ENCODE results near the gene SLC19A2.
A peak's percentile ranks its signal among the peaks of the same experiment; 100 is the strongest.

SLC19A2 gene

GRCh38 chr1:169497317-169497716 is 11.6 kb upstream of the SLC19A2 start:
- Histone ChIP-seq H2BK12ac (ENCODE audit: low read length in 2 of 2) (no peak overlapping the region), H3K4ac (ENCODE audit: low read depth in 1 of 2, low read length in 2 of 2) (no peak overlapping the region), H3K14ac (ENCODE audit: low read length in 2 of 2) (no peak overlapping the region), H3K4me3 (ENCODE audit: insufficient read depth in 1 of 2, low read depth in 1 of 2, low read length in 2 of 2) (no peak overlapping the region), H4K91ac (ENCODE audit: low read length) (no peak overlapping the region), H3K27me3 (ENCODE audit: control insufficient read depth in 1 of 2, insufficient read depth in 1 of 2, low read length in 2 of 2) (no peaks in the 10 kb centered on the region), H3K23ac (ENCODE audit: low read length in 2 of 2) (no peak overlapping the region), H3K4me2 (ENCODE audit: low read length, poor library complexity, severe bottlenecking) (no peak overlapping the region), H3K9ac (ENCODE audit: low read length) (no peak overlapping the region), H3K79me1 (replicated peaks; ENCODE audit: low read length, poor library complexity, severe bottlenecking) (no peaks in the 10 kb centered on the region), H2AK5ac (ENCODE audit: low read length, severe bottlenecking) (no peak overlapping the region), H3K9me3 (ENCODE audit: control insufficient read depth, low read length) (no peaks in the 10 kb centered on the region), H3K4me1 (ENCODE audit: control insufficient read depth, insufficient read depth, low read depth, low read length) (no peaks in the 10 kb centered on the region), H4K8ac (ENCODE audit: low read length) (no peak overlapping the region), H2BK15ac (ENCODE audit: low read depth, poor library complexity, severe bottlenecking) (no peak overlapping the region), H2BK5ac (ENCODE audit: low read depth, low read length, poor library complexity, severe bottlenecking) (no peak overlapping the region), H2BK120ac (ENCODE audit: low read depth, low read length) (no peak overlapping the region), H3K36me3 (ENCODE audit: control insufficient read depth in 1 of 2, insufficient read depth in 2 of 2, low read depth in 1 of 2, low read length in 2 of 2) (no peaks in the 10 kb centered on the region), H2AFZ (ENCODE audit: low read depth, low read length) (no peak overlapping the region), H3K27ac (ENCODE audit: low read length, poor library complexity, severe bottlenecking) (no peak overlapping the region), H3K18ac (ENCODE audit: low read depth in 1 of 2, low read length in 2 of 2) (no peak overlapping the region)
- WGBS: no CpG with 5 or more reads among the region's 2 CpGs
- no peak for DNase-seq

- Histone ChIP-seq H3K4me1 (ENCODE audit: control insufficient read depth, insufficient read depth, low read depth, low read length) (no peaks in the 10 kb centered on the region), H3K27me3 (ENCODE audit: control insufficient read depth in 1 of 2, insufficient read depth in 1 of 2, low read length in 2 of 2) (no peaks in the 10 kb centered on the region), H3K14ac (ENCODE audit: low read length in 2 of 2) (no peak overlapping the region), H3K79me1 (replicated peaks; ENCODE audit: low read length, poor library complexity, severe bottlenecking) (no peaks in the 10 kb centered on the region), H3K9me3 (ENCODE audit: control insufficient read depth, low read length) (no peaks in the 10 kb centered on the region), H3K4ac (ENCODE audit: low read depth in 1 of 2, low read length in 2 of 2) (no peak overlapping the region), H4K8ac (ENCODE audit: low read length) (no peak overlapping the region), H2BK12ac (ENCODE audit: low read length in 2 of 2) (no peak overlapping the region), H2BK120ac (ENCODE audit: low read depth, low read length) (no peak overlapping the region), H4K91ac (ENCODE audit: low read length) (no peak overlapping the region), H3K4me2 (ENCODE audit: low read length, poor library complexity, severe bottlenecking) (no peak overlapping the region), H3K9ac (ENCODE audit: low read length) (no peak overlapping the region), H3K27ac (ENCODE audit: low read length, poor library complexity, severe bottlenecking) (no peak overlapping the region), H2BK5ac (ENCODE audit: low read depth, low read length, poor library complexity, severe bottlenecking) (no peak overlapping the region), H3K4me3 (ENCODE audit: insufficient read depth in 1 of 2, low read depth in 1 of 2, low read length in 2 of 2) (no peak overlapping the region), H2AFZ (ENCODE audit: low read depth, low read length) (no peak overlapping the region), H2AK5ac (ENCODE audit: low read length, severe bottlenecking) (no peak overlapping the region), H3K36me3 (ENCODE audit: control insufficient read depth in 1 of 2, insufficient read depth in 2 of 2, low read depth in 1 of 2, low read length in 2 of 2) (no peaks in the 10 kb centered on the region), H2BK15ac (ENCODE audit: low read depth, poor library complexity, severe bottlenecking) (no peak overlapping the region), H3K18ac (ENCODE audit: low read depth in 1 of 2, low read length in 2 of 2) (no peak overlapping the region), H3K23ac (ENCODE audit: low read length in 2 of 2) (no peak overlapping the region)
- no CpG with 5 or more reads among the region's 2 CpGs for WGBS
- no peak for DNase-seq
These were observed 10.2 kb upstream of the SLC19A2 start for GRCh38 chr1:169495916-169496315.

GRCh38 chr1:169495046-169495775 is 9.5 kb upstream of the SLC19A2 start:
- no peak overlapping the region for H3K27ac ChIP-seq (ENCODE audit: low read length, poor library complexity, severe bottlenecking)
- peak overlapping the region; percentile 38 for H3K9ac ChIP-seq (ENCODE audit: low read length)
- no peak overlapping the region for H3K4me3 ChIP-seq (ENCODE audit: insufficient read depth in 1 of 2, low read depth in 1 of 2, low read length in 2 of 2)
- H3K36me3 ChIP-seq (ENCODE audit: control insufficient read depth in 1 of 2, insufficient read depth in 2 of 2, low read depth in 1 of 2, low read length in 2 of 2): no peaks in the 10 kb centered on the region
- H3K4me2 ChIP-seq (ENCODE audit: low read length, poor library complexity, severe bottlenecking): no peak overlapping the region
- H2BK120ac ChIP-seq (ENCODE audit: low read depth, low read length): no peak overlapping the region
- no peak overlapping the region for H2BK5ac ChIP-seq (ENCODE audit: low read depth, low read length, poor library complexity, severe bottlenecking)
- H2BK12ac ChIP-seq (ENCODE audit: low read length in 2 of 2): no peak overlapping the region
- H3K4me1 ChIP-seq (ENCODE audit: control insufficient read depth, insufficient read depth, low read depth, low read length): no peaks in the 10 kb centered on the region
- no peak overlapping the region for H2AFZ ChIP-seq (ENCODE audit: low read depth, low read length)
- no peak overlapping the region for H2AK5ac ChIP-seq (ENCODE audit: low read length, severe bottlenecking)
- H2BK15ac ChIP-seq (ENCODE audit: low read depth, poor library complexity, severe bottlenecking): no peak overlapping the region
- no peak overlapping the region for H3K18ac ChIP-seq (ENCODE audit: low read depth in 1 of 2, low read length in 2 of 2)
- no peaks in the 10 kb centered on the region for H3K79me1 ChIP-seq (replicated peaks; ENCODE audit: low read length, poor library complexity, severe bottlenecking)
- H3K9me3 ChIP-seq (ENCODE audit: control insufficient read depth, low read length): no peaks in the 10 kb centered on the region
- no peak overlapping the region for H3K23ac ChIP-seq (ENCODE audit: low read length in 2 of 2)
- peak overlapping the region; percentile 9 for H4K8ac ChIP-seq (ENCODE audit: low read length)
- no peak overlapping the region for H4K91ac ChIP-seq (ENCODE audit: low read length)
- H3K14ac ChIP-seq (ENCODE audit: low read length in 2 of 2): no peak overlapping the region
- peak; percentile 30 for DNase-seq
- no peak overlapping the region for H3K4ac ChIP-seq (ENCODE audit: low read depth in 1 of 2, low read length in 2 of 2)
- no peaks in the 10 kb centered on the region for H3K27me3 ChIP-seq (ENCODE audit: control insufficient read depth in 1 of 2, insufficient read depth in 1 of 2, low read length in 2 of 2)

GRCh38 chr1:169494343-169494742 is 8.6 kb upstream of the SLC19A2 start:
- Histone ChIP-seq H3K14ac (ENCODE audit: low read length in 2 of 2) (no peak overlapping the region), H2AK5ac (ENCODE audit: low read length, severe bottlenecking) (no peak overlapping the region), H3K4me1 (ENCODE audit: control insufficient read depth, insufficient read depth, low read depth, low read length) (no peaks in the 10 kb centered on the region), H4K8ac (ENCODE audit: low read length) (no peak overlapping the region), H2AFZ (ENCODE audit: low read depth, low read length) (no peak overlapping the region), H3K9ac (ENCODE audit: low read length) (no peak overlapping the region), H3K4me3 (ENCODE audit: insufficient read depth in 1 of 2, low read depth in 1 of 2, low read length in 2 of 2) (no peak overlapping the region), H3K18ac (ENCODE audit: low read depth in 1 of 2, low read length in 2 of 2) (no peak overlapping the region), H3K79me1 (replicated peaks; ENCODE audit: low read length, poor library complexity, severe bottlenecking) (no peaks in the 10 kb centered on the region), H3K9me3 (ENCODE audit: control insufficient read depth, low read length) (no peaks in the 10 kb centered on the region), H3K27ac (ENCODE audit: low read length, poor library complexity, severe bottlenecking) (no peak overlapping the region), H3K4ac (ENCODE audit: low read depth in 1 of 2, low read length in 2 of 2) (no peak overlapping the region), H4K91ac (ENCODE audit: low read length) (no peak overlapping the region), H2BK15ac (ENCODE audit: low read depth, poor library complexity, severe bottlenecking) (no peak overlapping the region), H3K23ac (ENCODE audit: low read length in 2 of 2) (no peak overlapping the region), H2BK5ac (ENCODE audit: low read depth, low read length, poor library complexity, severe bottlenecking) (no peak overlapping the region), H3K36me3 (ENCODE audit: control insufficient read depth in 1 of 2, insufficient read depth in 2 of 2, low read depth in 1 of 2, low read length in 2 of 2) (no peaks in the 10 kb centered on the region), H3K4me2 (ENCODE audit: low read length, poor library complexity, severe bottlenecking) (no peak overlapping the region), H3K27me3 (ENCODE audit: control insufficient read depth in 1 of 2, insufficient read depth in 1 of 2, low read length in 2 of 2) (no peaks in the 10 kb centered on the region), H2BK12ac (ENCODE audit: low read length in 2 of 2) (no peak overlapping the region), H2BK120ac (ENCODE audit: low read depth, low read length) (no peak overlapping the region)
- 100% methylated on average over 3 of the region's 3 CpGs for WGBS
- DNase-seq: no peak

Measured in mesenchymal stem cell (in vitro differentiated cells and primary cell).